ENCODE measurements around the gene ESRP2.

ESRP2 gene

GRCh38 chr16:68214726-68215125 lies 21.2 kb downstream of the ESRP2 start:
- no peak for DNase-seq

GRCh38 chr16:68206245-68206644 lies 29.7 kb downstream of the ESRP2 start:
- no peak for DNase-seq

- peak in 2 of 3 experiments; percentile 50 to 84 for DNase-seq
Measured at GRCh38 chr16:68202091-68202519, 33.8 kb downstream of the ESRP2 start.

DNA sequence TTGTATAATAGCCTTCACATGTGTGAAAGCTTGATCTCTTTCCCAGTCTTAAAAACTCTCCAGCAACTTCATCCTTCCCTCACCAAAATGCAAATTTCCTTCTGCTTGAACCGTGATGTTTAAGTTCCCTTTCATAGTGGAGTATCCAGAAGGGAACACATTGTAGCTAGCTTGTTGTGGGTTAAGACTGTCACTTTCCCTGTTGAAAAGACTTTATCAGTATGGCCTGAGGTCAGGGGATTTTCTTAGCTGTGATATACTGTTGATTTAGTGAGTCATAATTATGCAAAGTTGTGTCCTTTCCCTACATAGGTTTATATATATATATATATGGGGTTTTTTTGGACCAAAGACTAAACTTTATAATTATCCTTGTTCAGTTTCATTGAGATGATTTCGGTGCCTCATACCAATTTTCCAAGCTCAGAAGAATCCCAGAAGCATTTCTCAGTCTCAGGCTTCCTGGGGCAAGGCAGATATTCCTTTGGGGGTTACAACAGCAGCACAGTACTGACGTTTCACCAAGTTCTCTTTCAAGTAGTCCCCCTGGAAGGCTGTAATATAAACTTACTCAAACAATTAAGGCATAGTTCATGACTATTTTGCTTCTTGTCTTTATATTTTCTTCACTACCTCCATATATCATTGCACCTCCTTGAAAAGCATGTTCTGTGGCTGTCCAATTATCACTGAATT lies 35.7 kb downstream of the ESRP2 start:
- DNase-seq = no peak

- no peak for DNase-seq
Measured at GRCh38 chr16:68197250-68197649, 38.7 kb downstream of the ESRP2 start.

- no peak for DNase-seq
Measured at GRCh38 chr16:68194251-68194650, 41.7 kb downstream of the ESRP2 start.

GRCh38 chr16:68190736-68191510 lies 45.0 kb downstream of the ESRP2 start:
- DNase-seq = no peak

GRCh38 chr16:68190081-68190480 lies 45.8 kb downstream of the ESRP2 start:
- DNase-seq = no peak

DNA sequence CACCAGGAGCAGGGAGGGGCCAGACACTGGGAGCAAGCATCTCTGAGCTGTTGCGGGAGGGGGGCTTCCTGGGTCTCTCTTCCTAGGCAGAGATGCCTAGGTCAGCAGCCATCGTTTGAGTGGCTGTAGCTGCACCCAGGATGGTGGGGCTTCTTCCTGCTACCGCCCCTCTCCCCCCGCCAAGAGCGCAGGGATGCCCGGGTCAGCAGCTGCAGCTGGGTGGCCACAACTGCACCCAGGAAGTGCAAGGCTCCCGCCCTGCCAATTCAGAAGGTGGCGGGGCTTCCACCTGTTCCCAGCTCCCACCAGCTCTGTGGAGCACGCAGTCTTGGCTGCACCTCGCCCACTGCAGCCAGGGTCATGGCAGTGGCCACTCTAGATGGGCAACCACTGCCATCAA lies 47.8 kb downstream of the ESRP2 start:
- DNase-seq = no peak

DNA sequence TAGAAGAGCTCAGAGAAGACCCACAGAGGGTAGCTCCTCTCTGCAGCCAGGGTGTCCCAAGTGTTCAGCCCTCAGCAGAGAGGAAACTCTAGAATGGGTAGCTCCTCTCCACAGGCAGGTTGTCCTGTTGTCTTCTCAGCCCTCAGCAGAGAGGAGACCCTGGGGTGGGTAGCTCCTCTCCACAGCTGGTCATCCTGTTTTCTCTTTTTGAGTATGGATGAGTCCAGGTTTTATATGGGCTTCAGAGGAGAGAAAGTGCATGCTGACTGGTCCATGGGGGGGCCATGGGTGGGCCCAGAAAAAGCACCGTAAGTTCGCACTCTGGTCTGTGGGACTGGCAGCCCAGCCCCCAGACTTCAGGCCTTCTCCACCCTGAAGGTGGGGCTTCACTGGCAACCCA lies 48.4 kb downstream of the ESRP2 start:
- DNase-seq = no peak

DNA sequence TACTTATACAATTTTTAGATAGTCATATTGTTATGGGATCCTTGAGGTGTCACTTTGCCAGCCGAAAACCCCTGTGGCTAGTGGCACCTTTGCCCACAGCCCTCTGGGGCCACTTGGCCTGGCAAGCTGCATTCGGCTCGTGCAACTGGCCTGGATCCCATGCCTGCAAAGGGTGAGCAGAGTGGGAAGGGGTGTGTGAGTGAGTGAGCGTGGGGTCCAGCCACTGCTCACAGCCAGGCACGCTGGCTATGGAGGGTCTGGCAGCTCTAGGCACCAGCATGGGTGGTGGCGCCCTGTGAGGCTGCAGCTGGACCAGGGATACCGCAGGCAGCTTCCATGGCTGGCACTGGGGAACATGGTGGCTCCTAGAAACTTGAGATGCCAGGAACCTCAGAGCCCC lies 49.0 kb downstream of the ESRP2 start:
- no peak for DNase-seq

- DNase-seq = no peak
Measured at GRCh38 chr16:68183046-68183445, 52.9 kb downstream of the ESRP2 start.

DNA sequence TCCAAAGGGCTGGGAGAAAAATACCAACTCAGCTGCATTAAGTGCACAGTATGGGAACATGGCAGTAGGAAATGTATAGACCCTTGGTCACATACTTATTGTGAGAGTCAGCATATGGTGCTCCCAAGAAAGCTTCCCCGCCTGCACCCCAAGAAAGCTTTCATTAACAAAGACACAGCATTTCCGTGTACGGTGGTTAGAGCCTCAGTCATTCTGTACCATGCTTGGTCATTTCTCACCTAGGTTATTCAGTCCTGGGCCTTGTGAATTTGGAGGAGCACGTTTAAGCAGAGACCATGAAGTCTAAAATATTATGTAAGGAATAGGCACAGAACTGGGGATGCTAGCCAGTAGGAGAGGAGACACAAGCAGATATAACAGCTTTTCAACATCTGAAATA lies 56.1 kb downstream of the ESRP2 start:
- DNase-seq = no peak

DNA sequence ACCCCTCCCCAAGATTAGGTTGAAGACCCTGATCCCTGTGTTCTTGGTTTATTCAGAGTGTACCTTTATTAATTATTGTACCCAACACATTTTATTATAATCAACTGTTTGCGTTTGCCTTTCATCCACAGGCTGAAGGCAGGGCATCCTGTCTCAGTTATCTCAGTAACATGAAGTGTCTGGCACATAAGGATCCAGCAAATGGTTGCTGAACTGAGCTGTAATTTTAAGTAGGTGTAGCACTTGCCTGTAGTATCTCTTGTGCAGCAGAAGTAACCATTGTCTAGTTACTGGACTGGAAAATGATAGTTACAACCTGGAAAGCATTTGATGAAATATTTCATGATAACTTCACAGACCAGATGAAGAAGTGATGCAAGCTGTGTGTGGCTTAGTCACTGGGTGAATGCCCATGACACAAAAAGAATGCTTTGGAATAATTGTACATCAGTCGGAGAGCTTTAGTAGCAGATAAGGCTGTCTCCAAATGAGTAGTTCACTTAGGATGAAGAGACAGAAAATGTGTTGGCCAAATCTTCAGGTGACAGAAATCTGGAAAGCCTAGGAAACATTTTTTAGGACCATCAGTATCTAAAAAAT lies 56.6 kb downstream of the ESRP2 start:
- DNase-seq = no peak
